CD4-positive, alpha-beta T cell (primary cell): ENCODE data around the gene GNG7. TPM values are rescaled to one million over a fixed set of nuclear protein-coding genes. Genes with fewer than 3 reads are reported as not detected.
A peak's percentile ranks its signal among the peaks of the same experiment; 100 is the strongest.
"Not testable (repeated sequence)": the region's sequence is repeated elsewhere in the genome, so short reads cannot be mapped to it uniquely, and the experiment has no call there.

ENCODE experiments used
- ATAC-seq: fragments of 200-7000 bp; cut with Tn5 transposase; one replicate; pipeline ENCODE4 v1.10.0; 2022; ENCODE audit warnings: mild to moderate bottlenecking; ENCODE audit not compliant: poor library complexity
- CTCF ChIA-PET: fragments of 350-600 bp; sonication (Branson Sonifier 250); formaldehyde crosslinking; loops from one replicate; lab custom pipeline; 2021; ENCODE audit warnings: antibody characterized with exemption, inconsistent platforms; lab: Charles Lee
- POLR2A ChIA-PET: fragments of 350-600 bp; sonication (Branson Sonifier 250); formaldehyde crosslinking; loops from one replicate; lab custom pipeline; 2021; ENCODE audit warnings: antibody characterized with exemption, inconsistent platforms; lab: Charles Lee
- DNase-seq, 14 experiments: peaks; one replicate each; pipeline ENCODE4 v3.0.0-alpha.2; 2013 to 2020; ENCODE audit warnings: mixed read lengths in 2 of 14
- H3K27ac ChIP-seq, 2 donors: one replicate each; pipeline versions ENCODE4 v1.5.1 to v1.7.0; 2013; ENCODE audit warnings: low read length in 2 of 2, low read depth in 1 of 2, mild to moderate bottlenecking in 1 of 2
- H3K27me3 ChIP-seq, 2 experiments: 1 replicate in 1 of 2; 2 replicates in 1 of 2; pipeline versions ENCODE4 v1.6.1 to v1.7.0; 2013; ENCODE audit warnings: low read length in 2 of 2, control low read depth in 1 of 2, mild to moderate bottlenecking in 1 of 2, moderate library complexity in 1 of 2; ENCODE audit not compliant: insufficient read depth in 2 of 2, control insufficient read depth in 1 of 2
- H3K36me3 ChIP-seq: one replicate; pipeline ENCODE4 v1.6.1; 2013; ENCODE audit warnings: low read length, control low read depth; ENCODE audit not compliant: insufficient read depth
- H3K4me1 ChIP-seq: one replicate; pipeline ENCODE4 v1.6.1; 2013; ENCODE audit warnings: low read length, control low read depth; ENCODE audit not compliant: insufficient read depth
- H3K4me3 ChIP-seq: one replicate; pipeline ENCODE4 v1.5.1; 2013; ENCODE audit warnings: mild to moderate bottlenecking, low read length, moderate library complexity
- H3K9me3 ChIP-seq, 2 experiments: 1 replicate in 1 of 2; 2 replicates in 1 of 2; pipeline versions ENCODE4 v1.6.1 to v1.7.0; 2013; ENCODE audit warnings: low read length in 2 of 2, mild to moderate bottlenecking in 2 of 2, control low read depth in 1 of 2, moderate library complexity in 1 of 2; ENCODE audit not compliant: control insufficient read depth in 1 of 2, insufficient read depth in 1 of 2
- H3K27ac Mint-ChIP-seq: one replicate; pipeline ENCODE4 v1.8.0; 2020; ENCODE audit warnings: mixed read lengths
- H3K27me3 Mint-ChIP-seq: one replicate; pipeline ENCODE4 v1.8.0; 2021; ENCODE audit warnings: mixed read lengths
- H3K36me3 Mint-ChIP-seq: one replicate; pipeline ENCODE4 v1.8.0; 2021; ENCODE audit warnings: low read depth, mixed read lengths
- H3K4me1 Mint-ChIP-seq: one replicate; pipeline ENCODE4 v1.8.0; 2021; ENCODE audit warnings: low read depth, mixed read lengths
- H3K4me3 Mint-ChIP-seq: one replicate; pipeline ENCODE4 v1.8.0; 2020; ENCODE audit warnings: mild to moderate bottlenecking, mixed read lengths
- H3K9me3 Mint-ChIP-seq: one replicate; pipeline ENCODE4 v1.8.0; 2020; ENCODE audit warnings: mixed read lengths
- intact Hi-C, 2 experiments: fragments of 100-400 bp; cut with DNase I in 1 of 2; cut with micrococcal nuclease in 1 of 2; formaldehyde crosslinking; loops; one replicate each; pipeline versions ENCODE4 v1.15.1 to v1.9.0; 2023 to 2025; cut with DNase I, micrococcal nuclease
- total RNA-seq, 174 experiments: library from RNA in 2 of 174; stranded (reverse) in 2 of 174; gene quantifications; one replicate each; pipeline ENCODE4 v1.2.3 and lab custom pipeline; 2021 to 2026
- TF ChIP-seq, protein P1 (sequence below): fragments of 200-600 bp; IDR thresholded peaks from one replicate; pipeline ENCODE4 v1.8.0; 2022; ENCODE audit warnings: antibody characterized with exemption, mild to moderate bottlenecking

Gene GNG7
- total RNA-seq, 2 experiments from 2014 or later = 5.2 to 5.7 TPM

DNA sequence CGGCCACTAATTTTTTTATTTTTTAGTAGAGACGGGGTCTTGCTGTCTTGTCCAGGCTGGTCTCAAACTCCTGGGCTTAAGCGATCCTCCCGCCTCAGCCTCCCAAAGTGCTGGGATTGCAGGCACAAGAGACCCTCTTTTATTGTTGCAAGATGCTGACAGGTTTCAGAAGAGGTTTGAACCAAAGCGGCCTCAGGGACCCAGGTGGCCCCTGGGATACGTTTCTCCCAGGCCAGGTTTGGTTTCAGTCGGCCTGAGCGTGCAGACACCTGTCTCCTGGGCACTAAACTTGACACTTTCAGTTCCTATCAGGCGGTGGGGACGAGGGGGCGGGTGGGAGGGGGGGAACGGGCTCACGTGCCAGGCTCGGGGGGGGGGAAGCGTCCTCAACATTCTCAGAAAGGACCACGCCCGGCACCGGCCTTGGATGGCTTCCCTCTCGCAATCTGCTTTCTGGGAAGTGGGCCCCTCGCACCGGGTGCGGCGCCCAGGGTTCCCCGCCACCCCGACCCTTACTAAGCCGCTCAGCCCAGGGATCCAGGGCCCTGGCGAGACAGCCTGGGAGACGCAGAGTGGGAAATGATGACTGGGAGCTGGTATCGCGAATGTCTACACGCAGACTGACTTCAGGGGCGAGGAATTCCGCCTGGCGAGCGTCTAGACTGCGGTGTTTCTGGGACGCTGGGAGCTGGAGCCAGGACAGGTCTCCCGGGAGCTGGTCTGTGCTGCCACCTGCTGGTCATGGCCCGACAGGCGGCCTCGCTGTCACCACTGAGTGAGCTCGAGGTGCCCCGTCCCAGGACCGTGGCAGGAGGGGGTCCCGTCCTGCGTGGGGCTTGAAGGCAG is 91.6 kb downstream of the GNG7 start:
- Histone ChIP-seq H3K27ac (no peak overlapping the region), H3K4me3 (peak overlapping the region; percentile 59), H3K36me3 (no peaks in the 10 kb centered on the region), H3K27me3 (no peaks in the 10 kb centered on the region), H3K9me3 (peaks cover 0 to 11% of the 10 kb centered on the region in 2 experiments), H3K4me1 (peaks cover 44% of the 10 kb centered on the region)
- CTCF ChIA-PET = interaction anchor here (0.6 to 4.8 kb wide), 22 partner anchors 10 to 183 kb away, joined by 3 to 55 read pairs (median 8); partner anchors contain the start of genes GADD45B, LMNB2 and TIMM13
- peak; percentile 45 for ATAC-seq
- TF ChIP-seq, protein P1, sequence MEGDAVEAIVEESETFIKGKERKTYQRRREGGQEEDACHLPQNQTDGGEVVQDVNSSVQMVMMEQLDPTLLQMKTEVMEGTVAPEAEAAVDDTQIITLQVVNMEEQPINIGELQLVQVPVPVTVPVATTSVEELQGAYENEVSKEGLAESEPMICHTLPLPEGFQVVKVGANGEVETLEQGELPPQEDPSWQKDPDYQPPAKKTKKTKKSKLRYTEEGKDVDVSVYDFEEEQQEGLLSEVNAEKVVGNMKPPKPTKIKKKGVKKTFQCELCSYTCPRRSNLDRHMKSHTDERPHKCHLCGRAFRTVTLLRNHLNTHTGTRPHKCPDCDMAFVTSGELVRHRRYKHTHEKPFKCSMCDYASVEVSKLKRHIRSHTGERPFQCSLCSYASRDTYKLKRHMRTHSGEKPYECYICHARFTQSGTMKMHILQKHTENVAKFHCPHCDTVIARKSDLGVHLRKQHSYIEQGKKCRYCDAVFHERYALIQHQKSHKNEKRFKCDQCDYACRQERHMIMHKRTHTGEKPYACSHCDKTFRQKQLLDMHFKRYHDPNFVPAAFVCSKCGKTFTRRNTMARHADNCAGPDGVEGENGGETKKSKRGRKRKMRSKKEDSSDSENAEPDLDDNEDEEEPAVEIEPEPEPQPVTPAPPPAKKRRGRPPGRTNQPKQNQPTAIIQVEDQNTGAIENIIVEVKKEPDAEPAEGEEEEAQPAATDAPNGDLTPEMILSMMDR = peak; percentile 98
- POLR2A ChIA-PET = interaction anchor here (0.6 to 4.9 kb wide), 11 partner anchors 10 to 183 kb away, joined by 3 to 152 read pairs (median 6); partner anchors contain the start of genes GADD45B, LMNB2 and TIMM13
- peak; percentile 81 to 95 (median 87) for DNase-seq
- Mint-ChIP-seq H3K9me3 (no peaks in the 10 kb centered on the region), H3K27ac (peak overlapping the region; percentile 30), H3K36me3 (no peaks in the 10 kb centered on the region), H3K4me3 (peak overlapping the region; percentile 83), H3K27me3 (peaks cover 4% of the 10 kb centered on the region), H3K4me1 (peaks cover 44% of the 10 kb centered on the region)
- intact Hi-C loops = loop anchor here (1.0 to 10.0 kb wide), 9 partner anchors 49 to 454 kb away; partner anchors contain the start of genes PLEKHJ1 (in 2 of the 2) and SF3A2 (in 2 of the 2)

DNA sequence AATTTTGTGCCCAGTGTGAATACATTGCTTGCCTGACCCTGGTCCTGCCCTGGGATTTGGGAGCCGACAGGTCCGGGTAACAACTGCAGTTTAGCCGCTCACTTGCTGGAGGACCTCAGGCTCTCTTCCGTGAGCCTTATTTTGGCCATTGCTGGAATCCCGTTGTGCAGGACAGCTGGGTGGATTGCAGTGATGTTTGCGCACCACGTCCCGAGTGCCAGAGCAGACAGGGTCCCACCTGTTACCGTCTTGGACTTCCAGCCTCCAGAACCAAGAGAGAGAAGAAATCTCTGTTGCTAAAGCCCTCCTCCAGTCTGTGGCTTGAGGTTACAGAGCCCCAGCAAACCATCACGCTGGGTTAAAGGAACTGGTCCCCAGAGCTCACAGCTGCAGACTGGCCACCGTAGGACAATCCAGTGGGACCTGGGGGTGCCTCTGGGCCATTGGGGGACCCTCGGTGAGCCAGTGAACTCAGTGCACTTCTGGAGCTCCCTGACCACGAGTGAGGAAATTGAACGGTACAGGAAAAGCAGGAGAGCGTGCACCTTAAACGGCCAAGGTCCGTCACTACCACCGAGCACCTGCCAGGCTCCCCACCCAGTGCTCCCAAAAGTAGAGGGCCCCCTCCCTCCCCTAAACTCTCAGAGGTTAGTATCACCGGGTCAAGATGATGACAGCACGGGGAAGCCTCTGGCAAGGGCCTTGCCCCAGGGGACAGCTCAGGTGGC is 92.9 kb downstream of the GNG7 start:
- peaks cover 0 to 6% of the 10 kb centered on the region in 2 experiments for H3K9me3 ChIP-seq
- TF ChIP-seq, protein P1 = no peak
- ChIA-PET CTCF (interaction anchor here (0.6 to 4.8 kb wide), 5 partner anchors 11 to 137 kb away, joined by 3 to 55 read pairs (median 29); partner anchors contain the start of gene GADD45B), POLR2A (interaction anchor here (0.6 to 4.9 kb wide), 4 partner anchors 10 to 132 kb away, joined by 3 to 152 read pairs (median 13); partner anchors contain the start of gene GADD45B)
- DNase-seq = no peak
- no peaks in the 10 kb centered on the region for H3K36me3 Mint-ChIP-seq
- H3K4me1 ChIP-seq = peaks cover 42% of the 10 kb centered on the region
- no peak overlapping the region for H3K4me3 ChIP-seq
- no peaks in the 10 kb centered on the region for H3K36me3 ChIP-seq
- peaks cover 44% of the 10 kb centered on the region for H3K4me1 Mint-ChIP-seq
- peak overlapping the region; percentile 33 for H3K27ac Mint-ChIP-seq
- no peak for ATAC-seq
- peak overlapping the region; percentile 51 for H3K4me3 Mint-ChIP-seq
- H3K27me3 ChIP-seq = no peaks in the 10 kb centered on the region
- H3K9me3 Mint-ChIP-seq = no peaks in the 10 kb centered on the region
- peaks cover 4% of the 10 kb centered on the region for H3K27me3 Mint-ChIP-seq
- intact Hi-C loops = loop anchor here (2.0 to 10.0 kb wide), 7 partner anchors 29 to 452 kb away; partner anchors contain the start of genes PLEKHJ1 (in 2 of the 2) and SF3A2 (in 2 of the 2)
- no peak overlapping the region for H3K27ac ChIP-seq

DNA sequence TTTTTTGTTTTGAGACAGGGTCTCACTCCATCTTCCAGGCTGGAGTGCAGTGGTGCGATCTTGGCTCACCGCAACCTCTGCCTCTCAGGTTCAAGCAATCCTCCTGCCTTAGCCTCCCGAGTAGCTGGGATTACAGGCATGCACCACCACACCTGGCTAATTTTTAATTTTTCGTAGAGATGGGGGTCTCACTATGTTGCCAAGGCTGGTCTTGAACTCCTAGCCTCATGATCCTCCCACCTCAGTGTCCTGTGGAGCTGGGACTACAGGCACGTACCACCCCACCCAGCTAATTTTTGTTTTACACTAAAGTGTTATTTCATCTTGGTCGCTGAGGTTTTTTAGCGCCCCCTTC is 93.5 kb downstream of the GNG7 start:
- H3K4me1 Mint-ChIP-seq = peaks cover 38% of the 10 kb centered on the region
- H3K36me3 ChIP-seq, H3K27me3 ChIP-seq, H3K9me3 Mint-ChIP-seq, H3K4me3 ChIP-seq, H3K36me3 Mint-ChIP-seq, H3K27me3 Mint-ChIP-seq, H3K9me3 ChIP-seq, ATAC-seq, H3K27ac Mint-ChIP-seq, DNase-seq, H3K27ac ChIP-seq: not testable (repeated sequence)
- intact Hi-C loops = loop anchor here in 1 of 2 experiments (2.0 kb wide), 1 partner anchor 28 kb away; no protein-coding TSS in a partner anchor
- POLR2A ChIA-PET = interaction anchor here (0.6 to 4.9 kb wide), 5 partner anchors 9 to 132 kb away, joined by 3 to 152 read pairs (median 7); partner anchors contain the start of gene GADD45B
- peak overlapping the region; percentile 65 for H3K4me3 Mint-ChIP-seq
- CTCF ChIA-PET = interaction anchor here (0.6 to 4.8 kb wide), 4 partner anchors 28 to 137 kb away, joined by 3 to 55 read pairs (median 25); partner anchors contain the start of gene GADD45B
- H3K4me1 ChIP-seq = peaks cover 36% of the 10 kb centered on the region
